CD4-positive, alpha-beta T cell treated with Interleukin-2 at 100 ng/mL for 4 hours (primary cell): ENCODE results near the gene DHPS.
A peak's percentile ranks its signal among the peaks of the same experiment; 100 is the strongest.

Experiments
- DNase-seq: peaks from one replicate; pipeline ENCODE4 v3.0.0-alpha.2; 2020; ENCODE audit warnings: low spot score

The DHPS gene

GRCh38 chr19:12675399-12675798 lies 6.3 kb downstream of the DHPS start:
- no peak for DNase-seq

DNA sequence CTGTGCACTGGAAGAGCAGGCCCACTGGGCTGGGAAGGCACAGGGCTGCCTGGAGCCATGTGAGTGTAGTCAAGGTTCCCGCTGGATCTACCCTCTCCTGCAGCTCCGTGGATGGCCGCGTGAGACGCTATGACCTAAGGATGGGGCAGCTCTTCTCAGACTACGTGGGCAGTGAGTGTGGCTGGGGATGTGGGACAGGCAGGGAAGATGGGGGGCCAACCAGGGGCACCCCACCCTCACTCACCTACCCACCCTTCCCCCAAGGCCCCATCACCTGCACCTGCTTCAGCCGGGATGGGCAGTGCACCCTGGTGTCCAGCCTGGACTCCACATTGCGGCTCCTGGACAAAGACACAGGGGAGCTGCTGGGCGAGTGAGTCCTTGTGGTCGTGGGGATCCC lies 8.9 kb downstream of the DHPS start:
- no peak for DNase-seq

GRCh38 chr19:12670159-12670928 lies 11.3 kb downstream of the DHPS start:
- DNase-seq, result no peak

DNA sequence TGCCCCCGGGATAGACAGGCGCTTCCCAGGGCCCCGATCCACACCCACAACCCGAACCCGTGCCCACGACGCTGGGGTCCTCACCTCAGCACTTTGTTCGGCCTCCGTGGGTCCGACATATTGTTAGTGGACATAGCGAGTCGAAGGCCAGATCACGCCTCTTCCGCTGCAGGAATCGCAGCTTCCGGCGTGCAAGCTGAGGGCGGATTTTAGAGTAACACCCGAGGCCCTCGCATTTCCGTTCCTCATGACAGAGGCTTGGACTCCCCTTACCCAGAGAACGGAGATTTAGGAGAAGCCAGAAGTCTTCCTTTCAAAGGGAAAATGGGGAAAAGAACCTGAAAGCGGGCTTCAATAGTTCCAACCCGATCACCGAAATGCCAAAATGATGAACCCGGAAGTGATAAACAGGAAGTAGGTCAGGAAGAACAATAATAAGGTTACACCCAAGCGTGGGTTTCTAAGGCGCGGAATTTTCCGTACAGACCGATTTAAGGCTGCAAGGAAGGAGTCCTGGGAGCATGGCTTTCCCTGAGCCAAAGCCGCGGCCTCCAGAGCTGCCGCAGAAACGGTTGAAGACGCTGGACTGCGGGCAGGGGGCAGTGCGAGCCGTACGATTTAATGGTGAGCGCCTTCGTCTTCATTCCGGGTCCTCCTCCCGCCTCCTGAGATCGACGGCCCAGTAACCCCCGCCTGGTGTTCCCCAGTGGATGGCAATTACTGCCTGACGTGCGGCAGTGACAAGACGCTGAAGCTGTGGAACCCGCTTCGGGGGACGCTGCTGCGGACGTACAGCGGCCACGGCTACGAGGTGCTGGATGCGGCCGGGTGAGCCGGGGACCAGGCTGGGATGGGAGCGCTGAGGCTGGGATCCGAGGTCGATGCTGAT lies 12.2 kb downstream of the DHPS start:
- DNase-seq, result peak; percentile 76

DNA sequence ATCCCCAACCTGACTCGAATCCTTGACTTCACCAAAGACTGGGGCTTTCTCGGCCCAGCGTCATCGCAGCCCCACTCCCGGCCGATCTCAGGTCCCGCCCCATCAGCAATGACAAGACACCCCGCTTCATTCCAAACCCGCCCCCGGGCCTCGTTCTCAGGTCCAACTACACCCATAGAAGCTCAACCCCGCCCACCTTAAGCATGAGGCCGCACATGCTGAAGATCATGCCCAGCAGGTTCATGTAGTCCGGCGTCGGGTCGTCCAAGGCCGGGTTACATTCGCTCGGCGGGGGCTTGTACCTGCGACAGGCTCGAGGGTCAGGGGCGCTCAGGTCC lies 12.8 kb downstream of the DHPS start:
- DNase-seq, result peak; percentile 62

GRCh38 chr19:12668346-12668745 lies 13.3 kb downstream of the DHPS start:
- DNase-seq, result no peak

DNA sequence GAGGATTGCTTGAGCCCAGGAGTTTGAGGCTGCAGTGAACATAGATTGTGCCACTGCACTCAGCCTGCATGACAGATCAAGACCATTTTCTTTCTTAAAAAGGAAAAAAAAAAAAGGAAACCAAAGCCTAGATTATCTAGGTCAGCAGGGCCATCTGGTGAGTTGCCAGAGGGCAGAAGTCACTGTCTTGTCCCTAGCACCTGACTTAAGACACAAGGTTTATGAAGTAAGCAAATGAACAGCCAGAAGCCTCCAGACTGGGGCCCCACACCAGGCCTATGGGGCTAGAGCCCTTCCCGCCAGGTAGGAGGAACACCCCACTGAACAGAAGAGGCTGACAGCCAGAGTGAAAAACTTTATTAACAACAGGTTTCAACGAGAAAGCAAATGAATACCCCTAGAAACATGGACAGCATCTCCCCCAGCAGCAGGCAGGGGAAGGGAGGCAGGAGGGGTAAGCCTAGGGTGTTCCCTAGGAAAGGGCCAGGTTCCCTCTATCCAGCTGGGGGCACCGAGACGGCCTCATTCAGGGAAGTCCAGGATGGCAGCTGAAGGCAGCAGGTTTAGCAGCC lies 13.9 kb downstream of the DHPS start:
- no peak for DNase-seq

- DNase-seq, result peak; percentile 70
Observed at GRCh38 chr19:12666265-12667048, 15.2 kb downstream of the DHPS start, which contains the start of the genes MAN2B1 and WDR83. MAN2B1 (minus strand) TSS chr19:12666742; CDS start chr19:12666701, 41 bp downstream. WDR83 (plus strand) TSS chr19:12666807; CDS start chr19:12669791, 2,984 bp downstream.

GRCh38 chr19:12665671-12666264 lies 15.9 kb downstream of the DHPS start:
- no peak for DNase-seq

- DNase-seq, result peak; percentile 63
Observed at GRCh38 chr19:12665281-12665573, 16.5 kb downstream of the DHPS start.

- DNase-seq, result no peak
Observed at GRCh38 chr19:12664406-12665280, 17.0 kb downstream of the DHPS start.

- no peak for DNase-seq
Observed at GRCh38 chr19:12660980-12661379, 20.7 kb downstream of the DHPS start.

- no peak for DNase-seq
Observed at GRCh38 chr19:12657966-12658365, 23.7 kb downstream of the DHPS start.

DNA sequence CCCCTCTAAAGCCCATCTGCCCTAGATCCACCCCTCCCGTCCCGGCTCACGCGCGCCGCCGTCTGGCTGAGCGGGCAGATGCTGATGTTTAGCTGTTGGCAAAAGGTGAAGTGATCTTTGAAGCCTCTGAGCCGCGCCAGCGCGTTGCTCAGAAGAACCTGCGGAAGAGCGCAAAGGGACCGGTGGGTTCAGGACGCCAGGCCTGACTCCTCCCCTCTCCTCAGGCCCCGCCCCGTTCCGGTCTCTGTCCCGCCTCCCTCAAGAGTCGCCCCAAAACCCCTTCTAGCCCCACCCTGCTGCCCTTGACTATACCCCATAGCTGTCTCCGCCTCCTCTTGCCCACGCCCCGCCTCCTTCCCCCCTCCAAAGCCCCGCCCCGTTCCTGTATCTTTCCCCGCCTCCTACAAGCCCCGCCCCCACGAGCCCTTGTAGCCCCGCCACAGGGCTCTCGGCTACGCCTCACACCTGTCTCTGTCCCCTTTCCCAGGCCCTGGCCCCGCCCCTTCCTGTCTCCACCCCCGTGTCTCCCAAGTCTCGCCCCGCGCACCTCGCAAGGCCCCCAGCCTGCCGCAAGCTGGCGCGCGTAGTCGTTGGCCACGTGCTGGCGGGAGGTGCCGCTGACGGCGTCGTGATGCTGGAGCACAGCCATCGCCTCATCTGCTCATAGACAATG lies 24.6 kb downstream of the DHPS start:
- DNase-seq, result no peak

DNA sequence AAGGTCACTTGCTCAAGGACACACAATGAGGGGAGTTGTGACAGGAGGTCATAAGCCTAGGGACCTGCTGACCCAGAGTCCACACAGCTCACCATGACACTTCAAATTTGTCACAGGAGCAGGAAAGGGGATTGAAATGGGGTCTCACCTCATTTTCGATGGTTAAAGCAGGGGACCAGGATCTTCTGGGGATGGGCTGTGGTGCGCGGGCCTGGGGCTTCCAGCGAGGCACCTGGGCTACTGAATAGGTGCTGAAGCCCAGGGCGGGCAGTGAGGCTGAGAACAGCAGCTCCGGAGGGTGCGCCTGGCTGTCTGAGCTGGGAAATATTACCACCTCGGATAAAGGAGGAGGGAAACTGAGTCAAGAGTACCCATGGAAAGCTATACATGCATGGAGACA lies 26.1 kb downstream of the DHPS start:
- no peak for DNase-seq

- DNase-seq, result no peak
Observed at GRCh38 chr19:12652219-12652618, 29.5 kb downstream of the DHPS start.

DNA sequence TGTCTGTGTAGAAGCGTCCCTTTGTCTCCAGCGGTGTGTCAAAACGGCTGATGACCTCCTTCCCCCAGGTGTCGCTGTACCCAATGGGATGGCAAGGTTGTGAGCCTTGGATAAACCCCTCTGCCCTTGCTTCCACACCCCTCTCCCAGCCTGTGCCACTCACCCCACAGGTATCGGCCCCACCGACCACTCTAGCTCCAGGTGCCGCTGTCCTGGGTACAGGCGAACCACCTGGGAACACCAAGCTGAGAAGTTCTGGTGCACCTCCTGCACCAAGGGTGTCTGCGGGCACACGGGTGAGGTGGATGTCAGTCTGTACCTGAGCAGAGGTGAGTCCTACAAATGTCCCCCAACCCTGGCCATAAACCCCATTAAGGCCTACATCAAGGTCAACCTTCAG lies 31.7 kb downstream of the DHPS start:
- no peak for DNase-seq

DNA sequence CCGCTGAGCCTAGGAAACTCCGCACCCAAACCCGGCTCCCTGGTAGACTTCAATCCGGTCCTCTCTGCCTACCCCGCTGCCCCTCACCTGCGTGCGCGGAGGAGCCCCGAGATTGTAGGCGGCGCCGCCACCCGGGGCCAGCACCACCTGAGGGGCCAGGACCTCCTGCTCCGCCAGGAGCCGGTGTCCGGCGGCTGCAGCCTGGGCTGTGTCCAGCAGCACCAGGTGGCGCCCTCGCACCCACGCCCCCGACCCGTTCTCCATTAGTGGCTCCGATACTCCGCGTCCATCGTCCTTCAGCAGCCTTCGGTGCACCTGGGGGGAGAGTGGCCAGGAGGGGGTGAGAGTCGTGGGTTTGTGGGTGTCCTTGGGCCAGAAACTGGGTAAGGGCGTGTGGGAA lies 33.6 kb downstream of the DHPS start:
- DNase-seq, result no peak

DNA sequence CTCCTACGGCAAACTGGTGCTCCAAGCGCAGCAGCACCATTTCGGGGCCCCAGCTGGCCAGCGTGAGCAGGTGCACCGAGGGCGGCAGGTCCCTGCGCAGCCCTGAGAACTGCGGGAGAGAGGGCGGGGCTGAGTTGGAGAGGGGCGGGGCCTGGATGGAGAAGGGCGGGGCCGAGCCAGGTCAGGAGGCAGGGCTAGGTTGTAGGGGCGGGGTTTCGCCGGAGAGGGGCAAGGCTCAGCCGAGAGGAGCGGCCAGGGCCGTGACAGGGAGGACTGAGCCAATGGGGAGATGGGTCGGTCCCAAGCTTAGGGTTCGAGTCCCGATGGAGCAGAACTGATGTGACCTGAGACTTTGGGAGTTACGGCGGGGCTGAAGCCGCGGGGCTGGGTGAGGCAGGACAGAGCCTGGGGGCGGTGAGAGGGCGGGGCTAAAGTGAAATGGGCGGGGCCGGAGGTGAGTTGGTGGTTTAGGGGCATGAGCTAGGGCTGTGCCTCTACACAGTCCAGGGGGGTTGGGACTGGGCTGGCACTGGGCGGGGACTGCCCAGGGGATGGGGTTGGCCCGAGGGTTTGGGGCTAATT lies 34.1 kb downstream of the DHPS start:
- no peak for DNase-seq

- no peak for DNase-seq
Observed at GRCh38 chr19:12647047-12647446, 34.6 kb downstream of the DHPS start.
